LNCAP (cell line): Measurements from ENCODE around the gene IFT80.

ENCODE experiments used
- TF ChIP-seq, protein P1 (sequence below): fragments of 450-650 bp; IDR thresholded peaks from 2 replicates; pipeline ENCODE4 v1.5.1; 2017; ENCODE audit warnings: mild to moderate bottlenecking

IFT80 gene

DNA sequence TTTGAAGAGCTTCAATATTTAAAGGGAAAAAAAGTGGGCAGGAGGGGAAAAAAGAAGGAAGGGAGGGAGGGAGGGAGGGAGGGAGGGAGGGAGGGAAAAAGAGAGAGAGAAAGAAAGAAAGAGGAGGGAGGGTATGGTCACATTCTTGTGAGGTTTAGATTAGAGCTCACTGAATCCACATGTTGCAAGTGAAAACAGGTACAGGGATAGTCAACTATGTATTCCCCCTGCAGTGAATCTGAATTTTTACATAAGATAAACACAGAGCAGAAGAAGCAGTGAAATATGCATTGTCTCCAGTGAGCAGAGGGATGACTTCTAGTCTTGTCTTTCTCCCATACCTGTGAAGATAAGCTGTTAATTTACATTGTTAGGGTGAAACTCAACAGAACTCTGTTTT, 84.0 kb downstream of the IFT80 start:
- TF ChIP-seq, protein P1, sequence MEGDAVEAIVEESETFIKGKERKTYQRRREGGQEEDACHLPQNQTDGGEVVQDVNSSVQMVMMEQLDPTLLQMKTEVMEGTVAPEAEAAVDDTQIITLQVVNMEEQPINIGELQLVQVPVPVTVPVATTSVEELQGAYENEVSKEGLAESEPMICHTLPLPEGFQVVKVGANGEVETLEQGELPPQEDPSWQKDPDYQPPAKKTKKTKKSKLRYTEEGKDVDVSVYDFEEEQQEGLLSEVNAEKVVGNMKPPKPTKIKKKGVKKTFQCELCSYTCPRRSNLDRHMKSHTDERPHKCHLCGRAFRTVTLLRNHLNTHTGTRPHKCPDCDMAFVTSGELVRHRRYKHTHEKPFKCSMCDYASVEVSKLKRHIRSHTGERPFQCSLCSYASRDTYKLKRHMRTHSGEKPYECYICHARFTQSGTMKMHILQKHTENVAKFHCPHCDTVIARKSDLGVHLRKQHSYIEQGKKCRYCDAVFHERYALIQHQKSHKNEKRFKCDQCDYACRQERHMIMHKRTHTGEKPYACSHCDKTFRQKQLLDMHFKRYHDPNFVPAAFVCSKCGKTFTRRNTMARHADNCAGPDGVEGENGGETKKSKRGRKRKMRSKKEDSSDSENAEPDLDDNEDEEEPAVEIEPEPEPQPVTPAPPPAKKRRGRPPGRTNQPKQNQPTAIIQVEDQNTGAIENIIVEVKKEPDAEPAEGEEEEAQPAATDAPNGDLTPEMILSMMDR = no peak

DNA sequence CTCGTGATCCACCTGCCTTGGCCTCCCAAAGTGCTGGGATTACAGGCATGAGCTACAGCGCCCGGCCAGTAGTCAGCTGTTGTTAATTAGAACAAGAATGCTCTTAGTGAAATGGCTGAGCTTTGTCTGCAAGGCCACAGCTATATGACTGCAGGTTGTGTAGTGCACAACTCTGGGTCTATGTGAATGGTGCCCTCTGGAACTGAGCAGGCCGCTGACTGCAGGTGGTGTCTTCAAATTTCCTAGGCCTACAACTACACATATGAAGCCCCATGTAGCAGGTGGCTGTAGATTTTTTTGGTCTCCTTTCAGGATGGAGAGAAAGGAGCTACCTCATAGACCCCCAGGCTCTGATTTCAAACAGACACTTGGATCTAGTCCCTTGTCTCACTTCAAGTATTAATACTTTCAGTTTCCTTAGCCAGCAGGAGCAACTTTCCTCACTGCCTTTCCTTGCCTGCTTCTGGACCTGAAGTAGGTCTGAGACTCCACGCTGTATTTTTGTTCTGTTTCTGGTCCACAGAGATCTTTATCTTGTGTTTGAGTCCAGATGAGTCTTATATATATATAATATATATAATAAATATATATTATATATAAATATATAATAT, 86.9 kb downstream of the IFT80 start:
- TF ChIP-seq, protein P1 = no peak

DNA sequence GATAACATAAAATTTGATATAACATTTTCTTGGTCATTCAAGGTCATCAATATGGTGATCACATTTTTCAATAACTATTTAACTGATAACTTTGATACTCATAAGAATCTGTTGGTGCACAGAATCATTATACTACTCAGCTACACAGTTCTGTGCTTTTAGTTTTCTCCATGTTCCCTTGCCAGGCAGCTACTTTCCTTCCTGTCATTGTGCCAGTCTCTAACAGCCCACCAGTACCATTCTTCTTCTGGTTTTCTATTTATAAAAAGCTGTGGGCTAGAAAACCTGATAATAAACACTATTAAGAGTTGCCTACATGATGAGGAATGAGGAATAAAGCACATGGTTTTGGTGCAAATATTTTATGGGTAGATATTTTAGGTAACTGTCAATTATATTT, 96.2 kb downstream of the IFT80 start:
- TF ChIP-seq, protein P1 = no peak

DNA sequence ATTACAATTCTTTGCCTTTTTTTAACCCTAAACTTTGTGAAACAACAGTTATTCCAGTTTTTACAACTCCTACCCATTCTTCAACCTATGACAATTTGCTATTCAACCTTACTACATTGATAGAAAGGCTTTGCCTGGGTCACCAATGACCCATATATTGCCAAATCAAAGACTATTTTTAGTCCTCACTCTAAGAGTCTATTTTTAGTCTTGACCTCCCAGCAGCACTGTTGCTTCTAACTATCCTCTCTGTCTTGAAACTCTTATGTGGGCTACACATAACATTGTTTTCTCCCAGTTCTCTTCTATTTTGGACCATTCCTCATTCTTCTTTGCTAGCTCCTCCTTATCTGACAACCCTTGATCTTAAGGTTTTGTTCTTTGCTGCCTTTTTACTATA, 102.4 kb downstream of the IFT80 start:
- TF ChIP-seq, protein P1 = no peak

DNA sequence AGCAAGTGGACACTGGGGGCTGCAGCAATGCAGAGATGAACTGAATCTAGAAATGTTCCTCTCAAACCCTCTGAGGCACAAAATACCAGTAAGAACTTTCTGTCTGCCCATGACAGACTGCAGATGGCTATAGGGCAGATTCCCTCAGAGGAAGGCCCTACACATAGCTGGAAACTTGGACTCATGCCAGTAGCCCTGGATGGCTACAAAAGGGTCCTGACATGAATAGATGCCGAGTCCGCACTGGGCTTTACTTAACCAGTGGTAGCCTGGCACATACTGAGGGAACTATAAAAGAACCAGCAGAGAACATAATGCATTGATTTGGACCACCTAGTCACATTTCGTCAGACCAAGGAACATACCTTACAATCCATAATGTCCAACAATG, 107.1 kb downstream of the IFT80 start:
- TF ChIP-seq, protein P1 = no peak

DNA sequence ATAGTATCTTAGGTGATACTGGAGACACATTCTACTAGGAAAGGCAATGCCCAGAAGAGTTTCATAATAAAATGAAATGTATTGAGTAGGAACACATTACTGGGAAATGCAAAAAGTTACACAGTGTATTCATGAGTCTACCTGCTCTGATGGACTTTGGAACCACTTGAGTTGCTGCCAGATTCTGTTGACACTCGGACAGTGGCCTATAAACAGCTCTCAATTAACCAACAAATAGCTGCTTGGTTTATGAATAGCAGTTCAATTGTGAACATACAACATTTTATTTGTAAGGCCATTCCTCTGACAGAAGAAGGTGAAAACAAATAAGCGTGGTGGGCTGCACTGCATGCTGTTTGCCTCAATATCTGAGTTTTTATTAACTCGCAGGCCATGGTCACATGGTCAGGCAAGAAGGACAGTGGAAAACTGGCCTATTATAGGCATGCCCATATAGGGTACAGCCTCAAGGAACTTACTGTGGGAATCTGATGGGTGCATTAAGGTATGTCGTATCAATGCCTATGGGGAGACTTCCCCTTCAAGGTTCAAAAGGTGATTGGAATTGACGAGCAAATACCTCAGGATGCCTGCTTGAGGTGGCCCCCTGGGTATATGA, 107.6 kb downstream of the IFT80 start:
- TF ChIP-seq, protein P1 = no peak

DNA sequence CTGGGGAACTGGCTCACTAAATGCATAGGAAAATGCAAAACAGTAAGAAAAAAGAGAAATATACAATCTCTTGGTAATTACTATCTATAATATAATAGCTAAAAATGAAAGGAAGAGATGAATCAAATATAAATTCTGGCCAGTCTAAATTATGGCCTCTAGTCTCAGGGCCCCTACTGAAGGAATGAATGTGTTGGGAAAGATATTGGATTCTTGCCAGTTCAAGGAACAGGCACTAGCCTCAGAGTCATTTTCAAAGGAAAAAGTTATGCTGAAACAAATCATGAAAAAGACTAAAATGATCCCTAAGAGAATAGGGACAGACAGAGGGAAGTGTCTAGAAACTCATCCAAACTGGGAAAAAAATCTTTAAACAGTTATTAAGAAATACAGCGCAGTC, 111.4 kb downstream of the IFT80 start:
- TF ChIP-seq, protein P1 = no peak

DNA sequence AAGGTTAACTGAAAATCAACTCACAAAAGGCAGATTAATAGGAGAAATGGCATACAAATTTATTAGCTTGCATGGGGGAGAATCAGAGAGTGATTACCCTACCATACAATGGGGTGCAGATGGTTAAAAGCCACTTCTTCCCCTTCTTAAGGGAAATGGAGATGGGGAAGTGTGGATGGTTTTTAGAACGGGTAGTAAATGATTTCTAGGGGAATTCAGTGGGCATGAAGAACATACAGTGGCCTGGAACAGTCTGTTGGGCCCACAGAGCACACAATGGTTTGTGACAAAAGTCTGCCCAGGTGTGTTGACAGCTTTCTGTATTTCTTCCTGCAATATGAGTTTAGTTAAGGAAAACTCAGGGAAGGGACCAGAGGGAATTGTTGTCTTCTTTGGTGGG, 112.8 kb downstream of the IFT80 start:
- TF ChIP-seq, protein P1 = no peak
